Loucy (cell line): ENCODE results near the gene SUMF2.

Experiments
- H2AFZ ChIP-seq: fragments of 200-600 bp; sonication (generic); 2 replicates; pipeline ENCODE4 v1.6.0; 2016; ENCODE audit warnings: antibody characterized with exemption, mild to moderate bottlenecking, low read length, moderate library complexity
- H3F3A ChIP-seq: fragments of 200-600 bp; 2 replicates; pipeline ENCODE4 v1.6.0; 2016; ENCODE audit warnings: antibody characterized with exemption, low read depth, mild to moderate bottlenecking
- H3K27me3 ChIP-seq: fragments of 200-600 bp; sonication (generic); 2 replicates; pipeline ENCODE4 v1.6.1; 2014; ENCODE audit warnings: low read length, mild to moderate bottlenecking; ENCODE audit not compliant: insufficient read depth, poor library complexity, severe bottlenecking
- H3K36me3 ChIP-seq: fragments of 200-600 bp; sonication (generic); 2 replicates; pipeline ENCODE4 v1.6.1; 2016; ENCODE audit warnings: low read length; ENCODE audit not compliant: insufficient read depth
- H3K4me1 ChIP-seq: fragments of 200-600 bp; sonication (generic); 2 replicates; pipeline ENCODE4 v1.5.1; 2014; ENCODE audit warnings: low read length, mild to moderate bottlenecking; ENCODE audit not compliant: insufficient read depth, poor library complexity, severe bottlenecking
- H3K4me2 ChIP-seq: fragments of 200-600 bp; sonication (generic); 2 replicates; pipeline ENCODE4 v1.6.0; 2014; ENCODE audit warnings: antibody characterized with exemption, low read length, low read depth, mild to moderate bottlenecking; ENCODE audit not compliant: poor library complexity, severe bottlenecking
- H3K4me3 ChIP-seq: fragments of 200-600 bp; sonication (generic); 2 replicates; pipeline ENCODE4 v1.5.1; 2014; ENCODE audit warnings: low read length, mild to moderate bottlenecking, mixed read lengths; ENCODE audit not compliant: poor library complexity, severe bottlenecking
- H3K79me2 ChIP-seq: fragments of 200-600 bp; sonication (generic); 2 replicates; pipeline ENCODE4 v1.6.1; 2014; ENCODE audit warnings: low read length; ENCODE audit not compliant: insufficient read depth
- H3K9ac ChIP-seq: fragments of 200-600 bp; sonication (generic); 2 replicates; pipeline ENCODE4 v1.6.0; 2014; ENCODE audit warnings: mild to moderate bottlenecking, low read depth, low read length, moderate library complexity; ENCODE audit not compliant: poor library complexity, severe bottlenecking
- H3K9me2 ChIP-seq: fragments of 200-600 bp; sonication (generic); replicated peaks from 2 replicates; pipeline ENCODE4 v1.6.1; 2016; ENCODE audit warnings: low read depth, low read length, mixed read lengths
- H3K9me3 ChIP-seq: fragments of 200-600 bp; sonication (generic); 2 replicates; pipeline ENCODE4 v1.6.1; 2014; ENCODE audit warnings: mild to moderate bottlenecking, antibody characterized with exemption, low read length, low read depth; ENCODE audit not compliant: insufficient read depth
- H4K20me1 ChIP-seq: fragments of 200-600 bp; sonication (generic); 2 replicates; pipeline ENCODE4 v1.6.0; 2014; ENCODE audit warnings: antibody characterized with exemption, low read length, mild to moderate bottlenecking; ENCODE audit not compliant: insufficient read depth, poor library complexity, severe bottlenecking
- CTCF ChIP-seq: fragments of 200-600 bp; sonication (generic); conservative IDR thresholded peaks from 2 replicates; pipeline ENCODE4 v1.5.1; 2014; ENCODE audit warnings: mild to moderate bottlenecking, antibody characterized with exemption, low read length
- EZH2phosphoT487 ChIP-seq: fragments of 200-600 bp; IDR thresholded peaks from 2 replicates; pipeline ENCODE4 v1.6.1; 2018; ENCODE audit warnings: antibody characterized with exemption, mild to moderate bottlenecking, moderate library complexity, borderline replicate concordance

SUMF2 gene

GRCh38 chr7:56023500-56023899, 40.6 kb upstream of the SUMF2 start:
- peaks cover 10% of the 10 kb centered on the region; the same call in 1 of the 2 replicates for H3K36me3 ChIP-seq
- TF ChIP-seq EZH2phosphoT487 (no peak), CTCF (no peak)

GRCh38 chr7:56026538-56026937, 37.5 kb upstream of the SUMF2 start:
- Histone ChIP-seq H2AFZ (no peak overlapping the region), H3K9ac (no peak overlapping the region), H3K27me3 (no peaks in the 10 kb centered on the region), H3K9me3 (no peaks in the 10 kb centered on the region), H3K9me2 (no peaks in the 10 kb centered on the region), H3K79me2 (no peaks in the 10 kb centered on the region), H3F3A (no peaks in the 10 kb centered on the region), H3K4me1 (peaks cover under 1% of the 10 kb centered on the region), H3K4me3 (no peak overlapping the region), H3K36me3 (no peaks in the 10 kb centered on the region), H4K20me1 (no peaks in the 10 kb centered on the region), H3K4me2 (no peak overlapping the region)
- TF ChIP-seq CTCF (no peak), EZH2phosphoT487 (no peak)

More at GRCh38 chr7:56023500-56023899, 40.6 kb upstream of the SUMF2 start:
- H3K79me2 ChIP-seq, result no peaks in the 10 kb centered on the region
- H2AFZ ChIP-seq, result no peak overlapping the region
- no peak overlapping the region for H3K9ac ChIP-seq
- H3K4me3 ChIP-seq, result no peak overlapping the region
- H3K9me2 ChIP-seq, result no peaks in the 10 kb centered on the region
- H3K9me3 ChIP-seq, result no peaks in the 10 kb centered on the region
- no peaks in the 10 kb centered on the region for H3K4me1 ChIP-seq
- no peaks in the 10 kb centered on the region for H4K20me1 ChIP-seq
- no peak overlapping the region for H3K4me2 ChIP-seq
- no peaks in the 10 kb centered on the region for H3F3A ChIP-seq
- no peaks in the 10 kb centered on the region for H3K27me3 ChIP-seq

- no peak overlapping the region for H2AFZ ChIP-seq
- H3K9ac ChIP-seq, result no peak overlapping the region
- 0 out of 2 replicates have a peak, but pooled peaks cover 6% of the 10 kb centered on the region for H3K79me2 ChIP-seq
- H3K27me3 ChIP-seq, result no peaks in the 10 kb centered on the region
- no peak overlapping the region for H3K4me3 ChIP-seq
- no peaks in the 10 kb centered on the region for H3K9me2 ChIP-seq
- H3F3A ChIP-seq, result no peaks in the 10 kb centered on the region; the same call in 1 of the 2 replicates
- no peaks in the 10 kb centered on the region for H3K36me3 ChIP-seq
- TF ChIP-seq EZH2phosphoT487 (no peak), CTCF (no peak)
- H3K9me3 ChIP-seq, result no peaks in the 10 kb centered on the region
- peaks cover 11% of the 10 kb centered on the region for H3K4me1 ChIP-seq
- no peak overlapping the region for H3K4me2 ChIP-seq
- no peaks in the 10 kb centered on the region for H4K20me1 ChIP-seq
Measured at GRCh38 chr7:56028942-56029630, 35.0 kb upstream of the SUMF2 start.
